Endothelial cell (in vitro differentiated cells): ENCODE results near the gene FAM9C. TPM values are rescaled to one million over a fixed set of nuclear protein-coding genes. Genes with fewer than 3 reads are reported as not detected.

Experiments
- DNase-seq: peaks from one replicate; pipeline ENCODE4 v3.0.0; 2021; ENCODE audit warnings: low spot score
- H3K27ac Mint-ChIP-seq: one replicate; pipeline ENCODE4 v1.8.0; 2021; ENCODE audit warnings: mixed read lengths, inconsistent platforms; ENCODE audit not compliant: unreplicated experiment
- H3K27me3 Mint-ChIP-seq: one replicate; pipeline ENCODE4 v1.8.0; 2021; ENCODE audit warnings: mild to moderate bottlenecking, moderate library complexity, mixed read lengths, inconsistent platforms; ENCODE audit not compliant: unreplicated experiment
- H3K36me3 Mint-ChIP-seq: one replicate; pipeline ENCODE4 v1.8.0; 2021; ENCODE audit warnings: mild to moderate bottlenecking, low read depth, mixed read lengths, inconsistent platforms; ENCODE audit not compliant: unreplicated experiment
- H3K4me1 Mint-ChIP-seq: one replicate; pipeline ENCODE4 v1.8.0; 2021; ENCODE audit warnings: mild to moderate bottlenecking, mixed read lengths, inconsistent platforms; ENCODE audit not compliant: unreplicated experiment
- H3K4me3 Mint-ChIP-seq: one replicate; pipeline ENCODE4 v1.8.0; 2021; ENCODE audit warnings: mild to moderate bottlenecking, mixed read lengths, inconsistent platforms; ENCODE audit not compliant: unreplicated experiment
- H3K9me3 Mint-ChIP-seq: one replicate; pipeline ENCODE4 v1.8.0; 2021; ENCODE audit warnings: mixed read lengths, inconsistent platforms; ENCODE audit not compliant: unreplicated experiment
- CTCF ChIP-seq: fragments of 200-600 bp; sonication (generic); IDR thresholded peaks from one replicate; pipeline ENCODE4 v1.5.0; 2021; ENCODE audit warnings: antibody characterized with exemption; ENCODE audit not compliant: unreplicated experiment
- total RNA-seq: library from RNA; stranded (reverse); fragmentation: NEBNext Ultra II Directional; extraction: Animal tissue kit (Norgen Biotek cat#: 25700); gene quantifications from one replicate; pipeline ENCODE4 v1.2.1, GENCODE V29; 2021; ENCODE audit not compliant: unreplicated experiment

The FAM9C gene
- total RNA-seq, 1 donor from 2014 or later, result not detected

GRCh38 chrX:13050151-13050550, 5.7 kb upstream of the FAM9C start:
- H3K4me1 Mint-ChIP-seq, result no peaks in the 10 kb centered on the region
- no peak for TF ChIP-seq CTCF
- H3K36me3 Mint-ChIP-seq, result no peaks in the 10 kb centered on the region
- H3K4me3 Mint-ChIP-seq, result no peak overlapping the region
- H3K27me3 Mint-ChIP-seq, result no peaks in the 10 kb centered on the region
- no peak for DNase-seq
- no peaks in the 10 kb centered on the region for H3K9me3 Mint-ChIP-seq
- no peak overlapping the region for H3K27ac Mint-ChIP-seq

GRCh38 chrX:13048280-13048679, 3.9 kb upstream of the FAM9C start:
- Mint-ChIP-seq H3K27ac (no peak overlapping the region), H3K4me3 (no peak overlapping the region), H3K9me3 (no peaks in the 10 kb centered on the region), H3K27me3 (no peaks in the 10 kb centered on the region), H3K36me3 (no peaks in the 10 kb centered on the region), H3K4me1 (no peaks in the 10 kb centered on the region)
- no peak for DNase-seq
- TF ChIP-seq CTCF, result no peak

- no peaks in the 10 kb centered on the region for H3K9me3 Mint-ChIP-seq
- no peak overlapping the region for H3K27ac Mint-ChIP-seq
- H3K27me3 Mint-ChIP-seq, result no peaks in the 10 kb centered on the region
- DNase-seq, result no peak
- H3K4me3 Mint-ChIP-seq, result no peak overlapping the region
- no peaks in the 10 kb centered on the region for H3K4me1 Mint-ChIP-seq
- no peak for TF ChIP-seq CTCF
- no peaks in the 10 kb centered on the region for H3K36me3 Mint-ChIP-seq
Observed at GRCh38 chrX:13047759-13048158, 3.3 kb upstream of the FAM9C start.

- no peaks in the 10 kb centered on the region for H3K9me3 Mint-ChIP-seq
- no peaks in the 10 kb centered on the region for H3K27me3 Mint-ChIP-seq
- DNase-seq, result no peak
- no peak overlapping the region for H3K27ac Mint-ChIP-seq
- H3K36me3 Mint-ChIP-seq, result no peaks in the 10 kb centered on the region
- H3K4me3 Mint-ChIP-seq, result no peak overlapping the region
- TF ChIP-seq CTCF, result no peak
- H3K4me1 Mint-ChIP-seq, result no peaks in the 10 kb centered on the region
Observed at GRCh38 chrX:13046141-13046855, 1.9 kb upstream of the FAM9C start.

GRCh38 chrX:13043938-13044337, 482 bp downstream of the FAM9C start:
- no peaks in the 10 kb centered on the region for H3K4me1 Mint-ChIP-seq
- H3K27me3 Mint-ChIP-seq, result peaks cover 2% of the 10 kb centered on the region
- no peaks in the 10 kb centered on the region for H3K36me3 Mint-ChIP-seq
- no peak for DNase-seq
- no peak overlapping the region for H3K4me3 Mint-ChIP-seq
- H3K27ac Mint-ChIP-seq, result no peak overlapping the region
- no peaks in the 10 kb centered on the region for H3K9me3 Mint-ChIP-seq
- no peak for TF ChIP-seq CTCF
